Measurements from ENCODE around the gene LIPC.

GRCh38 chr15:58440158-58440910, 8.5 kb downstream of the LIPC start:
- no peak for TF ChIP-seq POLR2AphosphoS2 (IDR thresholded peaks at IDR 0.05; ENCODE audit: low read length)
- no peak for TF ChIP-seq PML (IDR thresholded peaks at IDR 0.05; ENCODE audit: low read length)
- TF ChIP-seq TOE1 (IDR thresholded peaks at IDR 0.05; ENCODE audit: borderline replicate concordance) = no peak
- TF ChIP-seq TOE1 (CRISPR knock-in tag; IDR thresholded peaks at IDR 0.05; ENCODE audit: borderline replicate concordance, low read depth) = no peak
- no peak for TF ChIP-seq SIN3A (IDR thresholded peaks at IDR 0.05; ENCODE audit: borderline replicate concordance in 2 of 2, control insufficient read depth in 1 of 2, low read depth in 2 of 2, low read length in 2 of 2)
- no peak for TF ChIP-seq FOXJ3 (CRISPR knock-in tag; IDR thresholded peaks at IDR 0.05)
